Left lung (tissue), 10 donors: ENCODE data around the gene LAMB4. TPM values are rescaled to one million over a fixed set of nuclear protein-coding genes. Genes with fewer than 3 reads are reported as not detected.

Experiments
- ATAC-seq: fragments of 200-7000 bp; cut with Tn5 transposase; one replicate; pipeline ENCODE4 v1.9.1; 2020; ENCODE audit warnings: moderate library complexity
- DNase-seq, 4 donors: peaks; one replicate each; pipeline ENCODE4 v3.0.0-alpha.2; 2013 to 2020
- H3K27ac ChIP-seq, 2 donors: fragments of 200-600 bp; sonication (generic) in 1 of 2; one replicate each; pipeline versions ENCODE4 v1.5.0 to v1.8.0; 2020 to 2021
- H3K27me3 ChIP-seq, 2 donors: fragments of 200-600 bp; sonication (generic) in 1 of 2; one replicate each; pipeline versions ENCODE4 v1.5.0 to v1.8.0; 2020 to 2021
- H3K36me3 ChIP-seq, 2 donors: fragments of 200-600 bp; sonication (generic) in 1 of 2; one replicate each; pipeline versions ENCODE4 v1.5.0 to v1.8.0; 2020 to 2021
- H3K4me1 ChIP-seq, 2 donors: fragments of 200-600 bp; one replicate each; pipeline ENCODE4 v1.8.0; 2021
- H3K4me3 ChIP-seq, 2 donors: fragments of 200-600 bp; sonication (generic) in 1 of 2; one replicate each; pipeline versions ENCODE4 v1.5.0 to v1.8.0; 2020 to 2021; ENCODE audit warnings: mild to moderate bottlenecking in 1 of 2
- H3K9me3 ChIP-seq, 2 donors: fragments of 200-600 bp; sonication (generic) in 1 of 2; one replicate each; pipeline versions ENCODE4 v1.5.0 to v1.8.0; 2020 to 2021
- CTCF ChIP-seq, 2 donors: fragments of 200-600 bp; sonication (generic) in 1 of 2; IDR thresholded peaks; one replicate each; pipeline versions ENCODE4 v1.5.0 to v1.8.0; 2021; ENCODE audit warnings: antibody characterized with exemption in 2 of 2
- intact Hi-C, 2 donors: fragments of 100-400 bp; cut with DNase I; formaldehyde crosslinking; loops; one replicate each; pipeline versions ENCODE4 v1.11.2 to v1.14.2; 2022
- polyA plus RNA-seq, 6 donors: library from polyadenylated mRNA; unstranded; fragments of 120-200 nt; gene quantifications; one replicate each; pipeline ENCODE4 v1.2.1, GENCODE V29; 2013; ENCODE audit not compliant: insufficient read length in 6 of 6
- total RNA-seq, 2 donors: library from RNA; stranded (reverse); fragmentation: NEBNext Ultra II Directional; extraction: Animal tissue kit (Norgen Biotek cat#: 25700); gene quantifications; one replicate each; pipeline ENCODE4 v1.2.1, GENCODE V29; 2021
- donor health status: DM: no; HTN: yes; CAD: no.
- donor health status: DM: no; HTN: no; CAD: no.

The LAMB4 gene
- total and polyA plus RNA-seq, 8 donors, result 0.10 to 0.37 (median 0.29) TPM; not detected in 1

- intact Hi-C loops, result no loop called here
- no peaks in the 10 kb centered on the region for H3K4me1 ChIP-seq
- no peak for ATAC-seq
- no peak for DNase-seq
- H3K36me3 ChIP-seq, result no peaks in the 10 kb centered on the region
- no peak overlapping the region for H3K27ac ChIP-seq
- no peak overlapping the region for H3K4me3 ChIP-seq
- peaks cover 0 to 23% of the 10 kb centered on the region in 2 donors for H3K27me3 ChIP-seq
- no peaks in the 10 kb centered on the region for H3K9me3 ChIP-seq
- no peak for TF ChIP-seq CTCF (IDR thresholded peaks at IDR 0.05)
Observed at GRCh38 chr7:108009873-108010272, 120.3 kb downstream of the LAMB4 start.

- Histone ChIP-seq H3K9me3 (no peaks in the 10 kb centered on the region), H3K4me1 (peaks cover 0 to 6% of the 10 kb centered on the region in 2 donors), H3K4me3 (no peak overlapping the region), H3K36me3 (no peaks in the 10 kb centered on the region), H3K27me3 (peaks cover 5 to 33% of the 10 kb centered on the region in 2 donors), H3K27ac (no peak overlapping the region)
- TF ChIP-seq CTCF (IDR thresholded peaks at IDR 0.05), result no peak
- DNase-seq (no peak), ATAC-seq (no peak)
- intact Hi-C loops, result no loop called here
Observed at GRCh38 chr7:108008827-108009226, 121.3 kb downstream of the LAMB4 start.

GRCh38 chr7:108008240-108008639, 121.9 kb downstream of the LAMB4 start:
- TF ChIP-seq CTCF (IDR thresholded peaks at IDR 0.05), result no peak
- DNase-seq, result no peak
- Histone ChIP-seq H3K4me3 (no peak overlapping the region), H3K4me1 (peaks cover 4 to 6% of the 10 kb centered on the region in 2 donors), H3K36me3 (no peaks in the 10 kb centered on the region), H3K27ac (no peak overlapping the region), H3K9me3 (no peaks in the 10 kb centered on the region), H3K27me3 (peaks cover 10 to 39% of the 10 kb centered on the region in 2 donors)
- ATAC-seq, result no peak
- intact Hi-C loops, result no loop called here

GRCh38 chr7:108007762-108008161, 122.4 kb downstream of the LAMB4 start:
- no peak for TF ChIP-seq CTCF (IDR thresholded peaks at IDR 0.05)
- H3K4me1 ChIP-seq, result peaks cover 5 to 6% of the 10 kb centered on the region in 2 donors
- H3K27ac ChIP-seq, result no peak overlapping the region
- DNase-seq (no peak), ATAC-seq (no peak)
- intact Hi-C loops, result no loop called here
- peaks cover 14 to 44% of the 10 kb centered on the region in 2 donors for H3K27me3 ChIP-seq
- H3K9me3 ChIP-seq, result no peaks in the 10 kb centered on the region
- H3K36me3 ChIP-seq, result no peaks in the 10 kb centered on the region
- no peak overlapping the region for H3K4me3 ChIP-seq

GRCh38 chr7:108007261-108007660, 122.9 kb downstream of the LAMB4 start:
- ATAC-seq (no peak), DNase-seq (no peak)
- H3K36me3 ChIP-seq, result no peaks in the 10 kb centered on the region
- intact Hi-C loops, result no loop called here
- TF ChIP-seq CTCF (IDR thresholded peaks at IDR 0.05), result no peak
- H3K27ac ChIP-seq, result no peak overlapping the region
- peaks cover 6 to 10% of the 10 kb centered on the region in 2 donors for H3K4me1 ChIP-seq
- H3K27me3 ChIP-seq, result peaks cover 18 to 49% of the 10 kb centered on the region in 2 donors
- H3K4me3 ChIP-seq, result no peak overlapping the region
- no peaks in the 10 kb centered on the region for H3K9me3 ChIP-seq
